CD4-positive, alpha-beta T cell treated with Interleukin-4 for 4 hours (primary cell): ENCODE results near the gene PCID2.

Source experiments
- DNase-seq: peaks from one replicate; pipeline ENCODE4 v3.0.0-alpha.2; 2020

Gene PCID2

GRCh38 chr13:113219256-113219940, 10.9 kb upstream of the PCID2 start:
- no peak for DNase-seq

GRCh38 chr13:113218586-113218985, 10.1 kb upstream of the PCID2 start:
- DNase-seq = no peak

DNA sequence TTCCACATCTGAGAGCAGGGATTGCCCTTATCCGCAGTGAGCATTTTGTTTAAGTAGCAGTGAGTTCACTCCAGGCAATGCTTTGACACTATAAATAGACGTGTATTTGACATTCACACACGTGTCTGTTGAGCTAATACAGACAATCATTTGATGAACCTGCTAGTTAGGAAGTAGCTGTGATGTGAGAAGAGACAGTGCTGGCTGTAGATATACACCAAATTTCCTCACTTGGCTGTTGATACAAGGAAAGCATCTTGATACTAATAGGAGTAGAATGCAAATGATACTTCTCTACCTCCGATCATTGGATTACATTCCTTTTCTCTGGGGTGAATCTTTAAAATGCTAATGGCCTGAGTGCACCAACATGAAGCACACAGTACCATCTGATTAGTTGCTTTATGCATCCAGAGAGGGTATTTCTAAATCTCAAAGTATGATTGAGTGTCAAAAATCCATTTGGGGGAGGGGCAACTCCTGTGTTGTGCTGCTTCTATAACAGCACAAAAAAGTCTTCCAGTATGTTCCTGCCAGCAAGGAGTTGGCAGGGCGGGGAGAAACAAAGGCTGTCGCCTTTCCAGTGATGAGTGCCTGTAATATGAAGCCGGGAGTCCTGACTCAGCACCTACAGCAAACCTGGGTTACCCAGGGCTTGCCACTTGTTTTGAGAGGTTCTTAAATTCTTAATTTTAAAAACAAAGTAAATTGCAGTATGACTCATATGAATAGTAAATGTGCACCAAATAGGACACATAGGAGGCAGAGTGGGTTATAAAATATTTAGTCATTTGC, 8.0 kb upstream of the PCID2 start:
- no peak for DNase-seq

DNA sequence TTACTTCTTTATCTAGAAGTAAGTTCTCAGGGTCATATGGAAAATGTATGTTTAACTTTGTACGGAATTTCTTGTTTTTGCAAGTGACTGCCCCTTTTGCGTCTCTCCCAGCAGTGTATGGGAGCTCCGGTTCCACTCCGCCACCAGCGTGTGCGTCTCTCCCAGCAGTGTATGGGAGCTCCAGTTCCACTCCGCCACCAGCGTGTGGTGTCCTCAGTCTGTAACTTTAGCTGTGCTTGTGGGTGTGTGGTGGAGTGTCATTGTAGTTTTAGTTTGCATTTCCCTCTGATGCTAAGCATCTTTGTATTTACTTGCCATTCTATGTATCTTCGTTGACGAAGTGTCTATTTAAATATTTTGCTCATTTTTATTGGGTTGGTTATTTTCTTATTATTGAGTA, 3.3 kb upstream of the PCID2 start:
- no peak for DNase-seq

- no peak for DNase-seq
These were observed 2.4 kb upstream of the PCID2 start for GRCh38 chr13:113210833-113211232.

DNA sequence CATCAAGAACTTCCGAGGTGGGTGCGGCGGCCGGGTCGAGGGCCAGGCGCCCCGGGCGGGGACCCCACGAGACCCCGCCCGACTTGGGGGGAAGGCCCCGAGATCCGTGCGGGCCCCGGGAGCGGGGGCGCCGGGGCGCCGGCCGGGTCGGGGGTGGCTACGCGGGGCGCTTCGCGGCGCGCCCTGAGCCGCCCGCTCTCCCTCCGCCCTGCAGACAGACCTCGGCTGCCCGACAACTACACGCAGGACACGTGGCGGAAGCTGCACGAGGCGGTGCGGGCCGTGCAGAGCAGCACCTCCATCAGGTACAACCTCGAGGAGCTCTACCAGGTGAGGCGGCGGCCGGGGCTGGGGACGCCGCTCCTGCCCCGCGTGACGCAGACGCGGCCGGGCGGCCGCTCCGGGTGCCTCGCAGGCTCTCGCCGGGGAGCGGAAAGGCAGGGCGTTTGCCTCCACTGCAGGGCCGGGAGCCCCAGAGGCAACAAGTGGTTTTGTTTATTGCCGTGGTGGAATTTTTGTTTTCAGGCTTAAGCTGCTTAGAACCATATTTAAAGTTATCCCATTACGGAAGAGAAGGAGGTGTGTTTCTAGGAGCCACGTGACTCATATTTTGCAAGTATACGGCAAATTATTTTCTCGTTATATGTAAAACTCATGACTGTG, 1.4 kb upstream of the PCID2 start:
- DNase-seq = peak; percentile 79

DNA sequence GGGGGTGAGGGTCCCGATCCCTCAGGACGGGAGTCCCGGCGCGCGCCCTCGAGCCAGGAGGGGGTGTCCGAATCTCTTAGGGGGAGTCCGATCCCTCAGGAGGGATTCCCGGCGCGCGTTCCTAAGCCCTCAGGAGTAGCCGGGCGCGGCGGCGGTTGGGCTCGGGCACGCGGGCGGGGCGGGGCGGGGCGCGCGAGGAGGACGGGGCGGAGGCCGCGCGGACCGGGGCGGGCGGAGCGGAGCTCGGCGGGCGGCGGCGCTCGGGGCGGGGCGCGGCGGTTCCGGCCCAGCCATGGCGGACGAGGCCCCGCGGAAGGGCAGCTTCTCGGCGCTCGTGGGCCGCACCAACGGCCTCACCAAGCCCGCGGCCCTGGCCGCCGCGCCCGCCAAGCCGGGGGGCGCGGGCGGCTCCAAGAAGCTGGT, 878 bp upstream of the PCID2 start, which contains the start of gene CUL4A:
TSS of gene CUL4A (plus strand) at position 278 of the 423 bp plus-strand sequence. CDS start at position 293, 15 bp downstream.
- DNase-seq = peak; percentile 64

GRCh38 chr13:113207890-113208420, 514 bp downstream of the PCID2 start:
- DNase-seq = no peak

DNA sequence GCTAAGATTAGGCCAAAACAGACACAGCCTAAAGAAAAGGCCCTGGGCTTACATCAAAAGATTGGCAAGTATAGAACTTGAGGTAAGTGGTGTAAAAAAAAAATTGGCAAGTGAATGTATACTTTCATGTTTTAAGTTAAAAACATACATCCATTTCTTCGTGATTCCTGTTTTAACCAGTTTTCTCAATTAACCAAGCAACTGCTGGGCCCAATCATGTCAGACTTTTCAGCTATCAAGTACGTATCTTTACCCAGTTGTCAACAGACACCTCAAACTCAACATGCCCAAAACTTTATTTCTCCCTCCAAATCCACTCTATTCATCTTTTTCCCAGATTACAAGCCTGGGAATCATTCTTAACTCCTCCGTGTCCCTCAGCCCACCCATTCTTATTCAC, 1.0 kb downstream of the PCID2 start:
- no peak for DNase-seq

DNA sequence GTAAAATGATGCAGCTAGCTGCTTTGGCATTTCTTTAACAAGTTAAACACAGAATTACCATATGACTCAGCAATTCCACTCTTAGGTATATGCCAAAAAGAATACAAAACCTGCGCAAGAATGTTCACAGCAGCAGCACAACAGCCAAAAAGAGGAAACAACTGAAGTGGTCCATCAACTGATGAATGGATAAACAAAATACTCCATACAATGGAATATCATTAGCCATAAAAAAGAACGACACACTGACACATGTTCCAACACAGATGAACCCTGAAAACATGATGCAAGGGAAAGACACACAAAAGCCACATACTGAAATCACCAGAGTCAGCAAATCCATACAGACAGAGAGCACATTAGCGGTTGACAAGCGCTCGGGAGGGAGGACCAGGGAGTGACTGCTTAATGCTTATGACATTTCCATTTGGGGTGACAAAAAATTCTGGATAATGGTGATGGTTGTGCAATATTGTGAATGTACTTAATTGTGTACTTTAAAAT, 3.0 kb downstream of the PCID2 start:
- no peak for DNase-seq

GRCh38 chr13:113204378-113204734, 4.1 kb downstream of the PCID2 start:
- DNase-seq = no peak

DNA sequence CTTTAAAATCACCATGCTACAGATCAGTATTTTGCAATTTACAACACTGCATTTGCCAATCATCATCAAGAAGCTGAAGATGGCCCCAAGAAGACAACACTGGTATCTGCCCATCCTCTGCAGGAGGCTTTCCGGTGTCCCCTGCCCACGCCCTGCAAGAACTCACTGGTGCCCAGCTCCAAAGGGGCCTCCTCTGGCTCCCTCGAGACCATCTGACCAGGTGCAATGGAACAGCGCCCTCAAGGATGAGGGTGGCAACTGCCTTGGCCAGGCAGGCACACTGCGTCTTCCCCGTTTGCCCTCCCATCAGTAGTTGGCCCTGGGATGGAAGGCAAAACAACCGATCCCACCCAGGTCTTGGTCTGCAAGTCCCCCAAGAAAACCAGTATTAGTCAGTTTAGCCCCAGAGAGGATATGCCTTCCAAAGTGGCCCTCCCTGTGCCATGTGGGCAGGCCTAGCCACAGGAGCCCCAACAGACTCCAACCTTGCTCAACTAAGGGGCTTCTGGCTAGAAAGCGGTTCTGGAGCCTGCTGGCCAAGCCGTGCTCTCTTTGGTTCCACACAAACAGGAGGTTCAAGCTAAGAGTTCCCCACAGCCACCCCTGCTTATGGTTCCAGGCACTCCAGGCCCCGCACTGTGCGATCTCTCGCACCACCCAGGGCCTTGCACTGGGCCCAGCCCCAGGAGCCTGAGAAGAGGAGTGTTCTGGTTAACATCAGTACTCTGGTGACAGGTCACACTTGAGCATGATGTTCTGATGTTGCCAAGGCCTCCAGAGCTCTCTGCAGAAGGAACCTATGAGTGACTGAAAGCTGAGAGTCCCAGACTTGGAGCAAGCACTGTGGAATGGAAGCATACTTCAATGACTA, 4.7 kb downstream of the PCID2 start:
- DNase-seq = no peak

DNA sequence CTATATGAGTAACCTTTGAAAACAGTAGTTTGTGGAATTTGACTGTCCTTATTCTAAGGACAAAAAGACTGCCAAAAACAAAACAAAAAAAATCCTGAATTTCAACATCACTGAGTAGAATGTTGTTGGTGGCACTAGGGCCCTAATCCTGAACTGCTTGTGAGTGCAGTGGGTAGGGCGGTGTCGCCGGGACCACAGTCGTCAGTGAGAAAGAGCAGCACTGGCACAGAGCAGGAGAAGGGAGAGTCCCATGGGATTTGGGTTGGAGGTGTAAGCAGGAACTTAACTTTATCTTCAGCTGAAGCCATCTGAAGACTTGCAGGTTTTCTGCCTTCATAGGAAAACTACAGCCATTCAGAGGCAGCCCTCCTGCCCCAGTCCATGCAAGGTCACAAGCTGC, 5.6 kb downstream of the PCID2 start:
- no peak for DNase-seq

GRCh38 chr13:113201815-113202214, 6.7 kb downstream of the PCID2 start:
- DNase-seq = no peak

DNA sequence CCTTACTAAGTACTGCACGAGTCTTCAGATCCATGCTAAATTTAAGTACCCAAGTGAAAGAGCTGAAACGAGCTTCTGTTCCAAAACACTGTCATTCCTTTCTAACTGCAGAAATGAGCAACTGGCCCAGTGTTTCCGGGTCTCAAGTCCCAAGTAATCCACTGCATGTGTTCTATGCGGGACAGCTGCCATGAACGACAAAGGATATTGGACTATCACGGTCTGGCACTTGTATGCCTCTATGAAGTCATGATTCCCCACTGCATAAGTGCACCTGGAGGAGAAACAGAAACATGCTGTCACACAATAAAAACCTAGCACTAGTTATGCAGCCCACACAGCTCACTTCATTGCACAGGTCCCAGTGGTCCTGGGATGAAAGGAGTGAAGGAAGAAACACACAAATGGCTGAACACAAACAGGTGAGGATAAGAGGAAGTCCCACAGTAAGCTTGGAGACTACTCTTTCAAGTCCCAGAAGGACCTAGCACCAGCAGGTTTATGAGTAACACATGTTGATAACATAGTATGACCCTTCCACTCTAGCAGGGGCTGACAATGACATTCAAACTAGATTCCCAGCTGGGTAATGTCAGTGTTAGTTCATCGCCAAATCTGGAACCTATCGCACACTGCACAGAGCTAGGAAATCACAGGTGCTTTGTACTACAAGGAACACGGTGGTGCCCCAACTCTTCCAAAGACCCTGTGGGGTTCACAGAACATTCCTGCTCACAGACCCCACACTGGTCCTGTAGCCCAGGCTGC, 11.3 kb downstream of the PCID2 start:
- no peak for DNase-seq

GRCh38 chr13:113195360-113195759, 13.1 kb downstream of the PCID2 start:
- DNase-seq = no peak

- DNase-seq = no peak
These were observed 15.6 kb downstream of the PCID2 start for GRCh38 chr13:113192902-113193301.

GRCh38 chr13:113192279-113192678, 16.2 kb downstream of the PCID2 start:
- DNase-seq = no peak

DNA sequence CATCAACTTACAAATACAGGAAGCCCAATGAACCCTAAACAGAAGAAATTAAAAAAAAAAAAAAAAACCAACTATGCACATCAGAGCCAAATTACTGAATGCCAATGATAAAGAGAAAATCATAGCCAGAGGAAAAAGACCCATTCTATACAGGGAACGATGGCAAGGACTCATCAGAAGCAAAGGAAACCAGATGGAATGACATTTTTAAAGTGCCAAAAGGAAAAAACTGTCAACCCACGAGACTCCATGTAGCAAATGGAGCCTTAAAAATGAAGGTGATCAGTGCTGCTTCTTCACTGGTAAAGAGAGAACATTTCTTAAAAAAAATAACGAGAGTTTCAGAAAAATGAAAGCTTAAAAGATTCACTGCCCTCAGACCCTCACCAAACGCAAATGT, 18.3 kb downstream of the PCID2 start:
- no peak for DNase-seq

DNA sequence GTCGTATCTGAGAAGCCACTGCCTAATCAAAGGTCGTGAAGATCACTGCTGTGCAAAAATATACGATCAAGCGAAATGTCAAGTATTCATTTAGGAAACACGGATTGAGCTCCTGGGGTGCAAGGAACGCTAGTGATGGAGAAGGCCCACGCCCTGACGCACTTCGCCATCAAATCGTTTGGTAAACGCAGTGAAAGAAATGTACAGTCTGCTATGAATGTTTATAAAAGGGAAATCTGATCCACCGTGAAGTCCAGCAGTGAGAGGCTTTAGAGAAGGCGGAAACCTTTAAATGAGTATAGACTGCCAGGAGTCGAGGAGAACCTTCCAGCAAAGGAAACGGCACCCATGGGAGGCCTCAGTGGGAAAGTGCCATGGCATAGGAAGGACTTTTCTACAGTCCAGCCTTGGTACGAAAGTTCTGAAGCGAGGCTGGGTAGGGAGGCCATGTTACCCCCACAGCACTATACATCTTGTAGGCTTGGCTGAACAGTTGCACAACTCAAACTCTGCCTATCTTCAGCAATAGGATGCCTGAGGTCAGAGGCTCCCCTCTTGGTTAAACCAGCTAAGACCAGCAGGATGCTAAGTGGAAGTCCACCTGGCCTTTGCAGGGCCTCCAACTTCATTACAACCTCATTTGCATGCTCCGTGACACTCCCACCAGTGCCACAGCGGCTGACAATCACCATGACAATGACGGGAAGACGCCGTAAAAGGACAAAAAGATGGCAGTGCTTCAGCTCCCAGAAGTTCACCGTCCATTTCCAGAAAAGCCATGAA, 20.4 kb downstream of the PCID2 start:
- DNase-seq = no peak

DNA sequence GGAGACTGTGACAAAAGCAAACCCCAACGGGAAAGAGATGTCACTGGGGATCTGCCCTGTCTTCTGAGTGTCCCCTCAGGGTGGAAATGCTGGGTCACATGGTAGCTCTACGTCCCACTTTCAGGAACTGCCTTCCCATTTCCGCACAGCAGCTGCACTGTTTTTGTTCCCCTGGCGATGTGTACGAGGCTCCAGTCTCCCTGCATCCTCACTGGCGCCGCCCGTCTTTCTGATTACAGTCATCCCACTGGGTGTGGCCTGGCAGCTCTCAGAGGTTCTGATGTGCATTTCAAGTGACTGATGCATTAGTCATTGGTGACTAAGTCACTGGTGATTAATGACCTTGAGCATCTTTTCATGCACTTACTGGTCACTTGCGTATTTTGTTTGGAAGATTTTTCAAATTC, 21.2 kb downstream of the PCID2 start:
- peak; percentile 81 for DNase-seq
